ENCODE data around the gene GPALPP1.
A peak's percentile ranks its signal among the peaks of the same experiment; 100 is the strongest.

GPALPP1 gene

GRCh38 chr13:45036206-45036605 is 46.9 kb downstream of the GPALPP1 start:
- no peak for TF ChIP-seq CTCF (IDR thresholded peaks at IDR 0.05; ENCODE audit: low read depth, low read length)
- DNase-seq (ENCODE audit: extremely low read depth, low read depth), result no peak

GRCh38 chr13:45040173-45040572 is 50.8 kb downstream of the GPALPP1 start:
- no peak for TF ChIP-seq CTCF (IDR thresholded peaks at IDR 0.05; ENCODE audit: low read depth, low read length)
- no peak for DNase-seq (ENCODE audit: extremely low read depth, low read depth)

- no peak for DNase-seq (ENCODE audit: extremely low read depth, low read depth)
- TF ChIP-seq CTCF (IDR thresholded peaks at IDR 0.05; ENCODE audit: low read depth, low read length), result no peak
Observed at GRCh38 chr13:45040622-45041021, 51.3 kb downstream of the GPALPP1 start.

- TF ChIP-seq CTCF (IDR thresholded peaks at IDR 0.05; ENCODE audit: low read depth, low read length), result no peak
- no peak for DNase-seq (ENCODE audit: extremely low read depth, low read depth)
Observed at GRCh38 chr13:45042539-45042938, 53.2 kb downstream of the GPALPP1 start.

GRCh38 chr13:45046445-45046844 is 57.1 kb downstream of the GPALPP1 start:
- DNase-seq (ENCODE audit: extremely low read depth, low read depth), result no peak

DNA sequence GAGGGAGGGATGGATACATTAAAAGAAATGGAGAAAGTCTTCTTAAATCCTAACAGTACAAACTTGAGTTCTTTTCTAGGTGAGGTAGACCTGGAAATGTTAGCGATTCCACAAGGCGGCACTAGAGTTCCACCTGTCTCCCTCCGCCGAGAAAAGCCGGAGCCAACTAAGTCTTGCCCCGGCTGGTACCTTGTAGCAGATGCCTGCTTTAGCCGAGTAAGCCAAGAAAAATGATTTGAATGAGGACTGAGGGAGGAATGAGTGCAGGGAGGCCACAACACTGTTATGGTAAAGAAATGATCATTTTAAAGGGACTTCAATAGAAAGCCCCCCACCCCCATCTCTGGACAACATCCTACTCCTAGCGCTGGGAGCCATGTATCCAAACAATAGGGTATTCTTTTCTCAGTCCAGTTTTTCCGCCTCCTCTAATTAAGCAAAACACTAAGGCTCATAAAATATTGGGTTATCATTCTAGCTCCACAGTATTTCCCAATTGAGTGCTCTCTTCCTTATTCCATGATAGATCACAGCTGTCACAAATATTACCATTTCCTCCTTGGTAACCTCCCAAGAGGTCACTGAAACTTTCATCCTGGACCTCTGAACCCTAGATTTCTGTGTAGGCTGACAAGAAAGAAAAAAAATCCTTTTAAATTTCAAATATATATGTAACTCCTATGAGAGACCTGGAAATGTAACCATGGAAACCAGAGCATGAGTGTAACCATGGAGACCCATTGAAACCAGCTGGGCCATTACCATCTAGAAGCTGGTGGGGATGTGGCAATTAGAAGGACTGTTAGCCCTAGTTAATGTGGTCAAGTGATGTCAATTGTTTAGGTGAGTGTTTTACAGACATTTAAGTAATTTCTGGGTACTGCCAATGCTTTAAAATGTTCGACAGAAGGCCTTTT is 58.3 kb downstream of the GPALPP1 start:
- TF ChIP-seq CTCF (IDR thresholded peaks at IDR 0.05; ENCODE audit: low read depth, low read length), result peak; percentile 88
- peak; percentile 63 for DNase-seq (ENCODE audit: extremely low read depth, low read depth)

More at GRCh38 chr13:45046445-45046844, 57.1 kb downstream of the GPALPP1 start:
- no peak for TF ChIP-seq CTCF (IDR thresholded peaks at IDR 0.05; ENCODE audit: low read depth, low read length)

GRCh38 chr13:45048890-45049407 is 59.6 kb downstream of the GPALPP1 start:
- TF ChIP-seq CTCF (IDR thresholded peaks at IDR 0.05; ENCODE audit: low read depth, low read length), result no peak
- no peak for DNase-seq (ENCODE audit: extremely low read depth, low read depth)

Measured in AG09319 (cell line).